AG08396 (cell line): Measurements from ENCODE around the gene DNAJB8.

ENCODE experiments used
- DNase-seq: peaks from one replicate; pipeline ENCODE4 v3.0.0; 2012; ENCODE audit warnings: low spot score, mixed read lengths

DNAJB8 gene

GRCh38 chr3:128466840-128467541, at the start of gene DNAJB8:
Gene DNAJB8, minus strand, starts transcription at chr3:128466890. Its CDS starts 3,645 bp downstream, at chr3:128463245.
- no peak for DNase-seq

- no peak for DNase-seq
Measured at GRCh38 chr3:128515967-128516366, 49.3 kb upstream of the DNAJB8 start.

GRCh38 chr3:128508852-128509251, 42.2 kb upstream of the DNAJB8 start:
- no peak for DNase-seq

GRCh38 chr3:128506754-128507153, 40.1 kb upstream of the DNAJB8 start:
- DNase-seq, result no peak

DNA sequence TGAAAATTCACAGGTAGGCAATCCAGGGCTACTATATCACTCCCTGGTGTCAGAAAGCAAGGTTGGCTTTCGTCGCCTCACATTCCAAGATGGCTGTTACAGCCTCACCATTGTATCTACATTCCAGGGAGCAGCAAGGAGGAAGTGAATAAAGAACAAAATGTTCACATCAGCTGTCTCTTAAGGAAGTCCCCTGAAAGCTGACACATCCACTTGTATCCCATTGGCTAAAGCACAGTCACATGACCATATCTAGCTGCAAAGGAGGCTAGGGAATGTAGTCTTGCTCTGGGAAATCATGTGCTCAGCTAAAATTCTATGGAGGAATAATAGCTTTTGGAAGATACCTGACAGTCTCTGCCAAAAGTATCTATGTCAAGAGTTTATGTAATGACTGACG, 39.1 kb upstream of the DNAJB8 start:
- no peak for DNase-seq

DNA sequence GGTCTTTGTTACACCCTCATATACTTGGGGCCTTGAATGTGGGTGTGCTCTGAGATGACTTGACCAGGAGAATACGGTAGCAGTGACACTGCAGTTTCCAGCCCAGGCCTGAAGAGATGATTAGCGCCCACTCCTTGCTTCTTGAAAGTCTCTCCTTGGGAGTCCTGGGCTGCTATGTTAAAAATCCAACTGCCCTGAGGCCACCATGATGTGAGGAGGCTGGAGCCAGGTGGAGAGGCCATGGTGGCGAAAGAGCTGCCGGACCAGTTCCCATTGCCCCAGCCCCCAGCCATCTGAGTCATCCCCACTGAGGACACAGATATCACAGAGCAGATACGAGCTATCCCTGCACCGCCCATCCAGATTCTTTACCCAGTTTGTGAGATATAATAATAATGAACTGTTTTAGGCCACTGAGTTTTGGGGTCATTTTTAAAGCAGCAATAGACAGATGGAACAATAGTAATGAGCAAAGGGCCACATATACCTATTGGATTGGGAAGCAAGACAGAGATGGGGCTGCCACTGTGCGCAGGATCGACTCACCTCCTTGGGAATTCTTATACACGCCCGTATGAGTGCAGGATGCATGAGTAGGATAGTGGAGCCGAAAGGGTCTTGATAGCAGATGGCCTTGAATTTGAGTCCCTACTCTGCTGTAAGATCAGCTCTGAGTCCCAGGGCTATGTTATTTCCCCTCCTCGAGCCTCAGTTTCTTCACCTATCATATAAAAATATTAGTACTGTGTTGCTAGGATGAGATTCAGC, 38.5 kb upstream of the DNAJB8 start:
- DNase-seq, result no peak

DNA sequence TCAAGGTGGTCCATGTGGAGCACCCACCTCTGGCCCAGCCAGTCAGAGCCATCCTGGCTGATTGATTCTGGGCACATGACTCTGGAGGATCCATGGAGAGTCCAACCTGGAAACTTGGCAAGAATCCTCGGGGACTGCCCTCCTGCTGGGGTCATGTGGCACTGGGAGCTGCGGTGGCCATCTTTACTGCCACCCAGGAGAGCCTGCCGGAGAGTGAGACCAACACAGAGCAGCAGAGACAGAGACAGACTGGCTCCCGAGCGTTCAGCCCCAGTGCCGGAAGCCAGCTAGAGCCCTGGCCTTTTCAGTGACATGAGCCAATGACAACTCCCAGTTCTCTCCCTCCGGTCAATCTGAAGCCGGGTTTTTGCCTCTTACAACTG, 37.8 kb upstream of the DNAJB8 start:
- DNase-seq, result no peak

- no peak for DNase-seq
Measured at GRCh38 chr3:128503751-128504532, 37.3 kb upstream of the DNAJB8 start.

GRCh38 chr3:128503164-128503651, 36.5 kb upstream of the DNAJB8 start:
- no peak for DNase-seq

DNA sequence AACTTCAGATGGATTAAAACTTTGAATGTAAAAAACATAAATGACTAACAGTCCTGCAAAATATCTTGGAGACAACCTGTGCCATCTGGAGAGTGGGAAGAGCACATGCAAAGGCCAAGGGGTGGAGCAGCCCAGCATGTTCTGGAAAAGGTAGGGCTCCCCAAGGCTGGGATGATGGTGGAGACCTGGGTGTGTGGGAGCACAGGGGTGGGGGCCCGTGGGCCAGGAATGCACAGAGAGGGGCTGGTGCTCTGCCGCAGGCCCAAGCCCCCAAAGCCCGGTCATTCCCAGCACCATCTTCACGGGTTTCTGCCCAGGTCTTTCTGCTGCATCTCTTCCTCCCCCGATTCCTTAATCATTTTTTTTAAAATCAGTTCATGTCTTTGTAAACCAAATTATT, 36.0 kb upstream of the DNAJB8 start:
- no peak for DNase-seq

DNA sequence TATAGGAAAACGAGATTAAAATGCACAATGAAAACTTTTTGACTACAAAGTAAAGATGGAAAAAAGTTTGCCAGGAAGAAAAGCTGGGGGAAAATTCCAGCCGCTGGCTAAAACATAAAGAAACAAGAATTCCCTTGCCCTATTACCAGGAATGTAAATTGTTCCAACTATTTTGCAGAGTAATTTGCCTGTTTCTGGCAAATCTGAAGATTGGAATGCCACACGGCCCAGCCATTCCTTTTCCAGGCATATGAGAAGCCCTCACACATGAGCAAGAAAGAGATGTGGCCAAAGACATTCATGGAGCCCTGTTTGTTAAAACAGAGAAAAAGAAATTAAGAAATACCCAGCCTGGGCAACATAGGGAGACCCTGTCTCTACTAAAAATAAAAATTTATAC, 34.7 kb upstream of the DNAJB8 start:
- DNase-seq, result no peak

DNA sequence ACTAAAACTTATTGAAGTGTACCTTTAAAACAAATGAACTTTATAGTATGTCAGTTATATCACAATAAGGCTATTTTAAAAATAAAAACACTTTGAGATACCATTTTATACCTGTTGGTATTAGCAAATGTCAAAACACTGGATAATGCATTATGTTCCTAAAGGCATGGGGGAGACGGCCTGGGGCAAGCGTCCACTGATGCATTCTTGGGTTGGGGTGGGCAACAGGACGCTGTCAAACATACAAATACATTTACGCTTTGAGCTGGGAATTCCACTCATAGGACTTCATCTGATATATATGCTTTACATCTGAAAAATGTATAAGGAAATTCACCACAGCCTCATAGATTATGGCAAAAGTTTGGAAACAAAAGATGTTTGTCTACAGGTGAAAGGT, 33.9 kb upstream of the DNAJB8 start:
- no peak for DNase-seq

DNA sequence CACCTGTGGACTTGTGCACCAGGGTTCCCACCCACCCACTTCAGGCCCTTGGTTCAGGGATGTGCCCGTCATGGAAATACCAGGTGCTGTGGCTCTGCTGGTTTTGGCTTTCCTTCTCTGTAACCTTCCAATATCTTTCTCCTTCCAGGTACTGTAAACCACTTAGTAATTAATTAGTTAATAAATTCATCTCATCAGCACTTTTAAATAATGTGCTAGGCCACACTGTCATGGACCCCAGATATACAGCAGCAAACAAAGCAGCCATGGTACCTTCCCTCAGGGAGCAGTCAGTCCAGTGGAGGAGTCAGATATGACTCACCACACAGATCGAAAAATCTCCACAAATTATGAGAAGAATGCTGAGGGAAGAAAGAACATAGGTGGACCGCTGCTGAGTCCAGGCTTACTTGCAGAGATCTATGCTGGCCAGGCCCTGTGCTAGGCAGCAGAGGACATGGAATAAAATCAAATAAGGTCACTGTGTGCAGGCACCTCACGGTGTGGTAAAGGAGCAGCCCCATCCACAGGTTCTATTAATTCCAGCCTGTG, 33.1 kb upstream of the DNAJB8 start:
- no peak for DNase-seq

DNA sequence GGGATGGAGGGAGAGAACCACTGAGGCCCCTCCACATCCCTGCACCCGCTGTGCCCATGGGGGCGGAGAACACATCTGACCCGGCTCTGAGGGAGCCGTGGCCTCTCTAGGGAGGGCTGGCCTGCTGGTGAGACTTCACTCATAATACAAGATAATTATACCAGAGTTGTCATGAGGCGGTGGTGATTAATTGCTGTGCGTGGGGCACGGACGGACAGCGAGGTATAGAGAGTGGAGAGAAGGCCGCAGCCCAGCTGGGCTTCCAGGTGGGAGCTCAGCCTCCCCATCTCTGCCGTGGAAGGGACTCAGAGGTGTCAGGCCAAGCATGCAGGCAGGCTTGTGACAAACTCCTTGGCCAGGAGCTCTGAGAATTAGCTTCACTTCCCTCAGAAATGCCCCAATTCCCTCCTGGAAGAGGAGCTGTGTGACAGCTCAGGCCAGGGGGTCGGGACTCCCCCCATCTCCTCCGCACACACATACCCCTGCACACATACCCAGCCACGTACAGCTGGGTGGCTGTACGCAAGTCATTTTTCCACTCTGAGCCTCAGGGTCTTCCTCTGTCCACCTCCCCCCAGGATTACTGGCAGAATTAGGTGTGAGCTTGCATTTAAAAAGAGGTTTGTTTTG, 32.3 kb upstream of the DNAJB8 start:
- DNase-seq, result no peak

GRCh38 chr3:128498127-128498626, 31.5 kb upstream of the DNAJB8 start:
- DNase-seq, result no peak

- DNase-seq, result peak; percentile 84
Measured at GRCh38 chr3:128497305-128498126, 30.8 kb upstream of the DNAJB8 start.

DNA sequence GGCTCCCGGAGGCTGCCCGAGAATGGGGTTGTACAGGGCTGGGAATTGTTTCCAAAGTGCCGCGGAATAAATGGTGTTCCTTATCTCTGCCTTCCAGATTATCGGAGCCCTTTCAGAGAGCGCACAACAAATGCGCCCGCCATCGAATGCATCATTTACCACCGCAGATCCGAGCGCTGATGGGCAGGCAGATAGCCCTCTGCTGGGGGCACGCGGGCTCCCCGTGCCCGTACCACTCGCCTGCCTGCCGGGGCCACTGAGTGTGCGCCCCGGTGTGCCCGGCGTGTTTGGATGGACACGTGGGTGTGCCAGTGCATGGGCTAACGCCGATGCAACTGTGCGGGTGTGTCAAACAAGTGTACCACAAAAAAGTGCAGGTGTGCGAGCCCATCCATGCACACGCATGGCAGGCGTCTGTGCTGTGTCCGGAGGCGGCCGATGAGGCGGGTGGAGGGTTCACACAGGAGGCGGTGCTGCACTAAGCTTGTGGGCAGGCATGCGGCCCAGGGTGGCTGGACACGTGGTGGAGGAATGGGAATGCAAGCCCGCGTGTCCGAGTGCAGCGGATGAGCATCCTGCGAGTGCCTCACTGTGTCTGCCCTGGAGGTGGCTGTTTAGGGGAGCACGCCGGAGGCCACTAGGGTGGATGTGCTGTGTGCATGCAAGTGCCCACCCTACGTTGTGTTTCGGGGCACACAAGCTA, 30.1 kb upstream of the DNAJB8 start:
- DNase-seq, result no peak

DNA sequence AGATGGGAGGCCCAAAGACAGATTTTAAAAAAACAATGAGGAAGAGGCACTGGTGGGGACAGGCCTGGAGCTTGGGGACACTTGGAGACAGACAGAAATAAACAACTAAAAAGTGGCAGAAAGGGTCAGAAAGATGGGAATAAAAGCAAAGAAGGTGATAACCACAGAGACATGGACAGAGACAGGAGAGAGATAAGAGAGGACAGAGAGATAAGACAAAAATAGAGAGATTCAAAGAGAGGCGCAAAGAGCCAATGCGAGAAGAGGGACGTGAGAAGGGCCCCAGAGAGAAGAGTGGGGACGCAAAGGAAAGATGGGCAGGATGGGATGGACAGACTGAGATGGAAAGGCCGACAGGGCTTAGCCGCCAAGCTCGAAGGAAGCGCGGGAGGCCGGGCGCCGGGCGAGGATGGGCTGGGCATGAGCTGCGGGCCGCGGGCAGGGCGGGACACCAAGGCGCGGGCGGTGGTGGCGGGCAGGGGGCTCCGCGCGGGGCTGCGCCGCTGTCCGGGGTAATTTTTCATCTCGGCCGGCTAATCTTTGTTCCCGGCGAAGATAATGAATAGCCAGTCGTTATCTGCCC, 29.4 kb upstream of the DNAJB8 start:
- DNase-seq, result no peak

- DNase-seq, result no peak
Measured at GRCh38 chr3:128495435-128495970, 28.8 kb upstream of the DNAJB8 start.

- no peak for DNase-seq
Measured at GRCh38 chr3:128494367-128494650, 27.6 kb upstream of the DNAJB8 start.
